Measurements from ENCODE around the gene LRRC2. TPM values are rescaled to one million over a fixed set of nuclear protein-coding genes. Genes with fewer than 3 reads are reported as not detected.
"Not testable (repeated sequence)": the region's sequence is repeated elsewhere in the genome, so short reads cannot be mapped to it uniquely, and the experiment has no call there.

Gene LRRC2
- total RNA-seq, 1 donor = 7.9 TPM

GRCh38 chr3:46580675-46581074 lies 14.6 kb upstream of the LRRC2 start:
- TF ChIP-seq, protein P1, sequence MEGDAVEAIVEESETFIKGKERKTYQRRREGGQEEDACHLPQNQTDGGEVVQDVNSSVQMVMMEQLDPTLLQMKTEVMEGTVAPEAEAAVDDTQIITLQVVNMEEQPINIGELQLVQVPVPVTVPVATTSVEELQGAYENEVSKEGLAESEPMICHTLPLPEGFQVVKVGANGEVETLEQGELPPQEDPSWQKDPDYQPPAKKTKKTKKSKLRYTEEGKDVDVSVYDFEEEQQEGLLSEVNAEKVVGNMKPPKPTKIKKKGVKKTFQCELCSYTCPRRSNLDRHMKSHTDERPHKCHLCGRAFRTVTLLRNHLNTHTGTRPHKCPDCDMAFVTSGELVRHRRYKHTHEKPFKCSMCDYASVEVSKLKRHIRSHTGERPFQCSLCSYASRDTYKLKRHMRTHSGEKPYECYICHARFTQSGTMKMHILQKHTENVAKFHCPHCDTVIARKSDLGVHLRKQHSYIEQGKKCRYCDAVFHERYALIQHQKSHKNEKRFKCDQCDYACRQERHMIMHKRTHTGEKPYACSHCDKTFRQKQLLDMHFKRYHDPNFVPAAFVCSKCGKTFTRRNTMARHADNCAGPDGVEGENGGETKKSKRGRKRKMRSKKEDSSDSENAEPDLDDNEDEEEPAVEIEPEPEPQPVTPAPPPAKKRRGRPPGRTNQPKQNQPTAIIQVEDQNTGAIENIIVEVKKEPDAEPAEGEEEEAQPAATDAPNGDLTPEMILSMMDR (IDR thresholded peaks at IDR 0.05; ENCODE audit: insufficient read depth, low read length) = no peak
- DNase-seq (ENCODE audit: low read depth) = no peak
- no peak overlapping the region for H3K4me3 ChIP-seq (ENCODE audit: low read depth, low read length)

DNA sequence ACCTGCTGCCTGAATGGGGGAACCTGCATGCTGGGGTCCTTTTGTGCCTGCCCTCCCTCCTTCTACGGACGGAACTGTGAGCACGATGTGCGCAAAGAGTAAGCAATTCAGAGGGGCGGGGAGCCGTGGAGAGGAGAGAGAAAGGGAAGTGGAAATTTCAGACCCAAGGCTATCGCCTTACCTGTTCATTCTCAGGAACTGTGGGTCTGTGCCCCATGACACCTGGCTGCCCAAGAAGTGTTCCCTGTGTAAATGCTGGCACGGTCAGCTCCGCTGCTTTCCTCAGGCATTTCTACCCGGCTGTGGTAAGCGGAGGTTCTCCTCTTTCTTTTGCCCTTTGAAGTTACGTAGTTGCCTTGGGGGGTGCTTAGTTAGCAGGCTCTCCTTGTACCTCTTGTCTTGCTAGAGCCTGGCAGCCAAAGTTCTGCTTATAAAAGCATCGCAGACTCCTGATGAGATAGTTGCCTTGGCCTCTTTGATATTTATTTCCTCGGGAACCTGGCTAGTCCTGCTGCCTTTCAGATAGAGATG lies 13.7 kb upstream of the LRRC2 start:
- DNase-seq (ENCODE audit: low read depth) = no peak
- TF ChIP-seq, protein P1 (IDR thresholded peaks at IDR 0.05; ENCODE audit: insufficient read depth, low read length) = no peak

DNA sequence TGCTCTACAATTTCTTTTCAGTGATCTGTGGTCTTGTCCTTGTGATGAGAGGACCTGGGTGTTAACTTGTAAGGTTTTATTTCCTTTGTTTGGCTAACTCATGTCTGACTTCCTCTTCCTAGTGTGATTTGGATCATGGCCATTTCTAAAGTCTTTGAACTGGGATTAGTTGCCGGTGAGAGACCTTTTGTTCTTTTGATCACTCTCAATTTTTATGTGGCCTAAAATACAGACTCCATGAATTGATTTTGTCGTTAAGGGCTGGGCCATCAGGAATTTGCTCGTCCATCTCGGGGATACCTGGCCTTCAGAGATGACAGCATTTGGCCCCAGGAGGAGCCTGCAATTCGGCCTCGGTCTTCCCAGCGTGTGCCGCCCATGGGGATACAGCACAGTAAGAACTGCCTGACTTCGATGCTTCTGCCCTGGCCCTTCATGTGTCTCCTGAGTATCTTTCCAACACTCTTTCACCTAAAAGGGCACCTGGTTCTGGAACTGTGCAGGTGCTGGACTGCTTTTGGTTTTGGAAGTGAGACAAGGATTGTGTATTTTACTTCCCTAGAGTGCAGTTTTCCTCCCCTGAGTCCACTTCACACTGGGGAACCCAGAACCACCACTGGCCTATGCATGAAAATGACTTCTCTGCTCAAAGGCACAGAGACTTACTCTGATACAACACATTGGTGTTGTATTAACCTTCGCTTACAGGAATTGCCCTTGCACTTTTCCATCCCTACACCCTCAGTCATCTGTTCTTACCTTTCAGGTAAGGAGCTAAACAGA lies 13.1 kb upstream of the LRRC2 start:
- no peak for DNase-seq (ENCODE audit: low read depth)
- TF ChIP-seq, protein P1 (IDR thresholded peaks at IDR 0.05; ENCODE audit: insufficient read depth, low read length) = no peak
- no peak overlapping the region for H3K4me3 ChIP-seq (ENCODE audit: low read depth, low read length)

More for the DNA sequence above, 13.7 kb upstream of the LRRC2 start:
- no peak overlapping the region for H3K4me3 ChIP-seq (ENCODE audit: low read depth, low read length)

DNA sequence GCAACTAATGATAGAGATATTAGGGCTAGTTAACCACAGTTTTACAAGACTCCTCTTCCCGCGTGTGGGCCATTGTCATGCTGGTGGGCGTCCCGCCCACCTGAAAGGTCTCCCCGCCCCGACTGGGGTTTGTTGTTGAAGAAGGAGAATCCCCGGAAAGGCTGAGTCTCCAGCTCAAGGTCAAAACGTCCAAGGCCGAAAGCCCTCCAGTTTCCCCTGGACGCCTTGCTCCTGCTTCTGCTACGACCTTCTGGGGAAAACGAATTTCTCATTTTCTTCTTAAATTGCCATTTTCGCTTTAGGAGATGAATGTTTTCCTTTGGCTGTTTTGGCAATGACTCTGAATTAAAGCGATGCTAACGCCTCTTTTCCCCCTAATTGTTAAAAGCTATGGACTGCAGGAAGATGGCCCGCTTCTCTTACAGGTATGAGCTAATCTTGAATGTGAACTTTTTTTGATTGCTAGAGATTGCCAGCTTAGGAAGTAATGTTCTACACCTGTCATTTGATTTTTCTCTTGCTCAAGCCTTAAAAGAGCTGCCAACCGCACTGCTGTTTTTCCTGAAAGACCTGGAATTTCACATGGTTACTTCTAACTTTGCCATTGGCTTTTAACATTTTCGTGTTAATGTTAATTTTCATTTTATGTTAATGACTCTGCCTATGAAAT lies 11.6 kb upstream of the LRRC2 start:
- not testable (repeated sequence) for H3K4me3 ChIP-seq (ENCODE audit: low read depth, low read length); DNase-seq (ENCODE audit: low read depth)

- H3K4me3 ChIP-seq (ENCODE audit: low read depth, low read length) = no peak overlapping the region
- TF ChIP-seq, protein P1 (IDR thresholded peaks at IDR 0.05; ENCODE audit: insufficient read depth, low read length) = no peak
- no peak for DNase-seq (ENCODE audit: low read depth)
Observed at GRCh38 chr3:46576879-46577278, 10.8 kb upstream of the LRRC2 start.

- TF ChIP-seq, protein P1 (IDR thresholded peaks at IDR 0.05; ENCODE audit: insufficient read depth, low read length) = no peak
- DNase-seq (ENCODE audit: low read depth) = no peak
Observed at GRCh38 chr3:46576386-46576785, 10.3 kb upstream of the LRRC2 start.

DNA sequence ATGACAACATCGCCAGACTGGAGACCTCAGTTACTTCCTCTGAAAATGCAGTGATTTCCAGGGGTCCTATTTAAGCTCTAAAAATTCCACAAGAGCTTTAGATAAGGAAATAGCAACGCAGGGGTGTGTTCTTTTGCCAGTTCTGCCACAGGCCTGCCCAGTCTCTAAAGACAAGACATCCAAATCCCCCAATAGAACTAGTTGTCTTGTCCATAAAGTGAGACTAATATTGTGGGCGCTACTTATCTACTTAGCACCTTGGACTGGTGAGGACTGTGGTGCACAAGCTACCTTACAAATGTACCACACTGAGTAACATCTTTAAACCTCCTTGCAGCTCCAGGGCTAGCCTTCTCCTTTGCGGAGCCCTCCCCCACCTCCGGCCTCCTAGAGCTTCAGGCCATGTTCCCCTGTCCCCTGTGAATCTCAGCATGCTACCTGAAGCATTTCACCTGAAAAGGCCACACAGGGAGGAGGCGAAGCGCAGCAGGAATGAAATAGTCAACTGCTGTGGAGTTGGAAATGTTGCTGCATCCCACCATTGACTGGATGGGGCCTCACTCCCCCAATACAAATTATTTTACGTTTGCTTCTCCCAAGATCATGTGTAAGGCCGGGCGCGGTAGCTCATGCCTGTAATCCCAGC lies 9.6 kb upstream of the LRRC2 start:
- no peak overlapping the region for H3K4me3 ChIP-seq (ENCODE audit: low read depth, low read length)
- DNase-seq (ENCODE audit: low read depth) = no peak
- TF ChIP-seq, protein P1 (IDR thresholded peaks at IDR 0.05; ENCODE audit: insufficient read depth, low read length) = no peak

More at GRCh38 chr3:46576386-46576785, 10.3 kb upstream of the LRRC2 start:
- no peak overlapping the region for H3K4me3 ChIP-seq (ENCODE audit: low read depth, low read length)

Measured in fibroblast of the aortic adventitia (primary cell).